Panc1 (cell line): ENCODE data around the gene HIPK2. TPM values are rescaled to one million over a fixed set of nuclear protein-coding genes. Genes with fewer than 3 reads are reported as not detected.

Experiments used
- ATAC-seq: fragments of 200-7000 bp; cut with Tn5 transposase; 2 replicates; pipeline ENCODE4 v1.9.1; 2020; ENCODE audit warnings: mild to moderate bottlenecking, moderate library complexity
- BruUV-seq: library from RNA; stranded (reverse); fragments of 400-500 nt; replicated peaks from 2 replicates; lab custom pipeline; 2021; lab: Mats Ljungman, UMichigan
- CTCF ChIA-PET: fragments of 300-600 bp; sonication (Branson Sonifier 250); formaldehyde crosslinking; loops from one replicate; lab custom pipeline; 2022; ENCODE audit warnings: antibody characterized with exemption; lab: Charles Lee
- POLR2A ChIA-PET: fragments of 300-600 bp; sonication (Branson Sonifier 250); formaldehyde crosslinking; loops from one replicate; lab custom pipeline; 2022; ENCODE audit warnings: antibody characterized with exemption; lab: Charles Lee
- DNase-seq: peaks from one replicate; pipeline ENCODE4 v3.0.0-alpha.2; 2010; ENCODE audit warnings: low read depth, low spot score
- H3K27ac ChIP-seq: 2 replicates; pipeline ENCODE4 v1.5.1; 2011; ENCODE audit warnings: mild to moderate bottlenecking, low read length, inconsistent platforms
- H3K27me3 ChIP-seq: fragments of 200-500 bp; sonication (Bioruptor generic); 2 replicates; pipeline ENCODE4 v1.6.0; 2014; ENCODE audit warnings: low read length, inconsistent platforms; ENCODE audit not compliant: control insufficient read depth, insufficient read depth
- H3K36me3 ChIP-seq: fragments of 200-500 bp; sonication (Bioruptor generic); 2 replicates; pipeline ENCODE4 v1.5.1; 2014; ENCODE audit warnings: inconsistent platforms, mild to moderate bottlenecking, low read length, moderate library complexity; ENCODE audit not compliant: control insufficient read depth, insufficient read depth
- H3K4me1 ChIP-seq: 2 replicates; pipeline ENCODE4 v1.5.1; 2011; ENCODE audit warnings: inconsistent platforms, mild to moderate bottlenecking, low read length, moderate library complexity; ENCODE audit not compliant: control insufficient read depth, insufficient read depth
- H3K4me3 ChIP-seq, 2 experiments: 2 replicates each; pipeline ENCODE4 v1.5.1; 2011 to 2012; ENCODE audit warnings: low read depth in 2 of 2, low read length in 2 of 2, mild to moderate bottlenecking in 2 of 2, inconsistent platforms in 1 of 2, moderate library complexity in 1 of 2
- H3K9me3 ChIP-seq: fragments of 200-500 bp; sonication (Bioruptor generic); 2 replicates; pipeline ENCODE4 v1.5.1; 2014; ENCODE audit warnings: low read depth, mild to moderate bottlenecking, inconsistent platforms, low read length, moderate library complexity; ENCODE audit not compliant: control insufficient read depth, insufficient read depth
- POLR2AphosphoS5 ChIP-seq: IDR thresholded peaks from 2 replicates; pipeline ENCODE4 v1.6.1; 2012; ENCODE audit warnings: mild to moderate bottlenecking, low read depth, low read length, moderate library complexity
- SIN3A ChIP-seq: IDR thresholded peaks from 2 replicates; pipeline ENCODE4 v1.6.1; 2012; ENCODE audit warnings: low read depth, mild to moderate bottlenecking, low read length, moderate library complexity, borderline replicate concordance; ENCODE audit not compliant: insufficient read depth
- TCF7L2 ChIP-seq: IDR thresholded peaks from 2 replicates; pipeline ENCODE4 v1.6.1; 2011; ENCODE audit warnings: mild to moderate bottlenecking, low read depth, low read length, inconsistent platforms
- in situ Hi-C: cut with HindIII; loops from 2 replicates; pipeline ENCODE4 v1.10.0; 2016; ENCODE audit warnings: low sequenced_read_pairs, low pct_unique_long_range_greater_than_20kb
- intact Hi-C: fragments of 100-400 bp; cut with micrococcal nuclease; formaldehyde crosslinking; loops from one replicate; pipeline ENCODE4 v1.10.0; 2022; ENCODE audit not compliant: unreplicated experiment
- total RNA-seq: library from RNA; stranded (reverse); gene quantifications from one replicate; pipeline ENCODE4 v1.2.1, GENCODE V29; 2021; ENCODE audit not compliant: unreplicated experiment
- TF ChIP-seq, protein P1 (sequence below), 2 experiments: IDR thresholded peaks; 2 replicates each; pipeline ENCODE4 v1.6.1; 2011 to 2012; ENCODE audit warnings: low read depth in 2 of 2, control low read depth in 1 of 2, low read length in 1 of 2, mild to moderate bottlenecking in 1 of 2, moderate library complexity in 1 of 2; ENCODE audit not compliant: insufficient read depth in 1 of 2
- TF ChIP-seq, protein P2 (sequence below): fragments of 450-650 bp; IDR thresholded peaks from 2 replicates; pipeline ENCODE4 v1.5.1; 2017; ENCODE audit warnings: mild to moderate bottlenecking

Gene HIPK2
- total RNA-seq, 1 experiment from 2014 or later: 34.1 TPM

DNA sequence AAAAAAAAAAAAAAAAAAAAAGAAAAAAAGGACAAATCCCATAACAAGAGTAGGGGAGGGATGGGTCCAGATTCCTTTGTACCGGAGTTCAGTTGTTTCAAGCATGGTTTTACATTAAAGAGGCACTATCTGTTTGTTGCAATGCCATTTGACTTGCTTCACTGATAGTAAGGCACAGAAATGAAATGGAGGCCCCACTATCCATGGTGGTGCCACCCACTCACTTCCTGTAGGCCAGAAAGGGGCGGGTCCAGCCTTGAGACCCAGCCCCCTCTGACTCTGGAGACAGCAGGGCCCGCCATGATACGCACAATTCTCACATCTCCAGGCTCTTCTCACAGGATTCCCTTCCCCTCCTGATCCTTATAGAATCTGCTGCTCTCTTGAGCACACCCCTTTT lies 154.3 kb downstream of the HIPK2 start:
- no peak for ATAC-seq
- Histone ChIP-seq H3K4me3 (no peak overlapping the region), H3K4me1 (no peaks in the 10 kb centered on the region), H3K27ac (no peak overlapping the region), H3K36me3 (no peaks in the 10 kb centered on the region), H3K27me3 (no peaks in the 10 kb centered on the region), H3K9me3 (no peaks in the 10 kb centered on the region)
- TF ChIP-seq, protein P1, sequence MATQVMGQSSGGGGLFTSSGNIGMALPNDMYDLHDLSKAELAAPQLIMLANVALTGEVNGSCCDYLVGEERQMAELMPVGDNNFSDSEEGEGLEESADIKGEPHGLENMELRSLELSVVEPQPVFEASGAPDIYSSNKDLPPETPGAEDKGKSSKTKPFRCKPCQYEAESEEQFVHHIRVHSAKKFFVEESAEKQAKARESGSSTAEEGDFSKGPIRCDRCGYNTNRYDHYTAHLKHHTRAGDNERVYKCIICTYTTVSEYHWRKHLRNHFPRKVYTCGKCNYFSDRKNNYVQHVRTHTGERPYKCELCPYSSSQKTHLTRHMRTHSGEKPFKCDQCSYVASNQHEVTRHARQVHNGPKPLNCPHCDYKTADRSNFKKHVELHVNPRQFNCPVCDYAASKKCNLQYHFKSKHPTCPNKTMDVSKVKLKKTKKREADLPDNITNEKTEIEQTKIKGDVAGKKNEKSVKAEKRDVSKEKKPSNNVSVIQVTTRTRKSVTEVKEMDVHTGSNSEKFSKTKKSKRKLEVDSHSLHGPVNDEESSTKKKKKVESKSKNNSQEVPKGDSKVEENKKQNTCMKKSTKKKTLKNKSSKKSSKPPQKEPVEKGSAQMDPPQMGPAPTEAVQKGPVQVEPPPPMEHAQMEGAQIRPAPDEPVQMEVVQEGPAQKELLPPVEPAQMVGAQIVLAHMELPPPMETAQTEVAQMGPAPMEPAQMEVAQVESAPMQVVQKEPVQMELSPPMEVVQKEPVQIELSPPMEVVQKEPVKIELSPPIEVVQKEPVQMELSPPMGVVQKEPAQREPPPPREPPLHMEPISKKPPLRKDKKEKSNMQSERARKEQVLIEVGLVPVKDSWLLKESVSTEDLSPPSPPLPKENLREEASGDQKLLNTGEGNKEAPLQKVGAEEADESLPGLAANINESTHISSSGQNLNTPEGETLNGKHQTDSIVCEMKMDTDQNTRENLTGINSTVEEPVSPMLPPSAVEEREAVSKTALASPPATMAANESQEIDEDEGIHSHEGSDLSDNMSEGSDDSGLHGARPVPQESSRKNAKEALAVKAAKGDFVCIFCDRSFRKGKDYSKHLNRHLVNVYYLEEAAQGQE (IDR thresholded peaks at IDR 0.05; ENCODE audit: insufficient read depth in 1 of 2, low read depth in 2 of 2, low read length in 1 of 2): no peak
- no peak for DNase-seq
- POLR2A ChIA-PET: no interaction called here
- CTCF ChIA-PET: no interaction called here
- BruUV-seq: no TSS peak
- in situ Hi-C loops (no loop called here), intact Hi-C loops (loop anchor here (10.0 kb wide), 1 partner anchor 119 kb away; no protein-coding TSS in a partner anchor)

DNA sequence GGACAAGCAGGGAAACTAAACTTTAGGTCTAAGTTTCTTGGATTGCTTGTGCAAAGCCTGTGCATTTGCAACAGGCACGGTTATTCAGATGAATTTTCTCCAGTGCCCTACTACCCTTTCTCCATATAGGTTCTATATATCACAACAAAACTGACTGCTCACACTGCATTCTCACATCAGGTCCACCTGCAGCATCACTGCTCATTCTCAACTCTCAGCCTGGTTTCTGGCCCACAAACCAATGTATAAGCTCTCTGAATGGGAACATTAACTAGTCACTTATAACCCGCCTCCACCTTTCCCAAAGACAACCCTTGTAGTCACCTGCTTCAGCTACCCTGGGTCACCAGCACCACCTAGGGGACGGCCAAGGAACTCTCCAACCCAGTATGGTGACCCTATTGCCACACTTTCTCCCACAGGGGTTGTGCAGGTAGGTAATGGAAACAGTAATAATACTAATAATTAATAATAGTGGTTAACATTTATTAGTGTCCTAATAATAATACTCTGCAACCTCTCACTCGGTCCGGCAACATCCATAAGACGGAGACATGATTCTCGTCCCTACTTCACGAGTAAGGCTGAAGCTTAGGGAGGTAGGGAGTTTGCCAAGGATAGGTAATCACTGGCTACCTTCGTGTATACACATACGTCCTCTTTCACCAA lies 157.0 kb downstream of the HIPK2 start:
- intact Hi-C loops: loop anchor here (10.0 kb wide), 1 partner anchor 116 kb away; no protein-coding TSS in a partner anchor
- POLR2A ChIA-PET: no interaction called here
- TF ChIP-seq, protein P2, sequence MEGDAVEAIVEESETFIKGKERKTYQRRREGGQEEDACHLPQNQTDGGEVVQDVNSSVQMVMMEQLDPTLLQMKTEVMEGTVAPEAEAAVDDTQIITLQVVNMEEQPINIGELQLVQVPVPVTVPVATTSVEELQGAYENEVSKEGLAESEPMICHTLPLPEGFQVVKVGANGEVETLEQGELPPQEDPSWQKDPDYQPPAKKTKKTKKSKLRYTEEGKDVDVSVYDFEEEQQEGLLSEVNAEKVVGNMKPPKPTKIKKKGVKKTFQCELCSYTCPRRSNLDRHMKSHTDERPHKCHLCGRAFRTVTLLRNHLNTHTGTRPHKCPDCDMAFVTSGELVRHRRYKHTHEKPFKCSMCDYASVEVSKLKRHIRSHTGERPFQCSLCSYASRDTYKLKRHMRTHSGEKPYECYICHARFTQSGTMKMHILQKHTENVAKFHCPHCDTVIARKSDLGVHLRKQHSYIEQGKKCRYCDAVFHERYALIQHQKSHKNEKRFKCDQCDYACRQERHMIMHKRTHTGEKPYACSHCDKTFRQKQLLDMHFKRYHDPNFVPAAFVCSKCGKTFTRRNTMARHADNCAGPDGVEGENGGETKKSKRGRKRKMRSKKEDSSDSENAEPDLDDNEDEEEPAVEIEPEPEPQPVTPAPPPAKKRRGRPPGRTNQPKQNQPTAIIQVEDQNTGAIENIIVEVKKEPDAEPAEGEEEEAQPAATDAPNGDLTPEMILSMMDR: peak; percentile 87
- TF ChIP-seq SIN3A: no peak

DNA sequence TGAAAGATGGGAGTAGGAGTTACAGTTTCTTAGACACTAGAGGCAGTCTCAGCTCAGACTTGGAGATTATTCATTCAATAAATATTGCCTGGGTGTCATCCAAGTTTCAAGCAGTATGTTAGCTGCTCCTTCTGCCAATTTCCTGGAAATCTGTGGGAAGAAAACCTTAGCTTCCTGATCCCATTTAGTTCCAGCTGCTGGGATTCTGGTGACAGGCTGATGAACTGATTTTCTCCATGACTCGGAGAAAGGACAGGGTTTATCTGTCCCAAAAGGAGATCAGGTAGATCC lies 158.5 kb downstream of the HIPK2 start:
- BruUV-seq: no TSS peak
- in situ Hi-C loops (no loop called here), intact Hi-C loops (no loop called here)
- Histone ChIP-seq H3K9me3 (no peaks in the 10 kb centered on the region), H3K36me3 (no peaks in the 10 kb centered on the region; the same call in 1 of the 2 replicates), H3K4me3 (no peak overlapping the region), H3K27me3 (no peaks in the 10 kb centered on the region), H3K4me1 (no peaks in the 10 kb centered on the region), H3K27ac (no peak overlapping the region)
- no peak for DNase-seq
- peak; percentile 23; the same call in 1 of the 2 replicates for ATAC-seq
- ChIA-PET POLR2A (no interaction called here), CTCF (interaction anchor here (0.8 to 1.5 kb wide), 3 partner anchors 14 to 379 kb away, joined by 3 to 7 read pairs (median 6); no protein-coding TSS in a partner anchor)
- TF ChIP-seq SIN3A: no peak
- TF ChIP-seq TCF7L2: no peak
- TF ChIP-seq, protein P2: no peak
- TF ChIP-seq, protein P1 (IDR thresholded peaks at IDR 0.05; ENCODE audit: insufficient read depth in 1 of 2, low read depth in 2 of 2, low read length in 1 of 2): no peak
- no peak for TF ChIP-seq POLR2AphosphoS5

More for the DNA sequence above, 157.0 kb downstream of the HIPK2 start:
- CTCF ChIA-PET: interaction anchor here (0.5 to 1.8 kb wide), 7 partner anchors 13 to 385 kb away, joined by 3 to 7 read pairs (median 3); no protein-coding TSS in a partner anchor
- H3K27me3 ChIP-seq: no peaks in the 10 kb centered on the region
- H3K4me3 ChIP-seq: no peak overlapping the region
- no peaks in the 10 kb centered on the region for H3K9me3 ChIP-seq
- no peak overlapping the region for H3K27ac ChIP-seq
- in situ Hi-C loops: no loop called here
- BruUV-seq: no TSS peak
- DNase-seq (peak; percentile 28), ATAC-seq (peak; percentile 83)
- H3K36me3 ChIP-seq: no peaks in the 10 kb centered on the region
- H3K4me1 ChIP-seq: no peaks in the 10 kb centered on the region
